WERI-Rb-1 (cell line): ENCODE results near the gene ANO1.
"Not testable (repeated sequence)": the region's sequence is repeated elsewhere in the genome, so short reads cannot be mapped to it uniquely, and the experiment has no call there.

Experiments
- DNase-seq: peaks from one replicate; pipeline ENCODE4 v3.0.0-alpha.2; 2020
- H3K27ac ChIP-seq: fragments of 250-450 bp; sonication (Bioruptor Pico); 2 replicates; pipeline ENCODE4 v1.5.1; 2020; ENCODE audit warnings: mild to moderate bottlenecking, moderate library complexity
- H3K27me3 ChIP-seq: fragments of 250-450 bp; sonication (Bioruptor Pico); 2 replicates; pipeline ENCODE4 v1.5.1; 2021; ENCODE audit warnings: mild to moderate bottlenecking, low read depth, moderate library complexity; ENCODE audit not compliant: insufficient read depth, severe bottlenecking
- H3K36me3 ChIP-seq: fragments of 250-450 bp; sonication (Bioruptor Pico); 2 replicates; pipeline ENCODE4 v1.5.1; 2020; ENCODE audit warnings: mild to moderate bottlenecking, moderate library complexity
- H3K4me3 ChIP-seq: 2 replicates; pipeline ENCODE4 v1.5.1; 2011; ENCODE audit warnings: low read depth, mild to moderate bottlenecking, control low read depth, low read length
- H3K9me3 ChIP-seq: fragments of 250-450 bp; sonication (Bioruptor Pico); 2 replicates; pipeline ENCODE4 v1.5.1; 2021; ENCODE audit warnings: mild to moderate bottlenecking, moderate library complexity; ENCODE audit not compliant: severe bottlenecking
- CTCF ChIP-seq: IDR thresholded peaks from 2 replicates; pipeline ENCODE4 v1.5.1; 2011; ENCODE audit warnings: low read depth, mild to moderate bottlenecking, control low read depth, inconsistent platforms, low read length

ANO1 gene

DNA sequence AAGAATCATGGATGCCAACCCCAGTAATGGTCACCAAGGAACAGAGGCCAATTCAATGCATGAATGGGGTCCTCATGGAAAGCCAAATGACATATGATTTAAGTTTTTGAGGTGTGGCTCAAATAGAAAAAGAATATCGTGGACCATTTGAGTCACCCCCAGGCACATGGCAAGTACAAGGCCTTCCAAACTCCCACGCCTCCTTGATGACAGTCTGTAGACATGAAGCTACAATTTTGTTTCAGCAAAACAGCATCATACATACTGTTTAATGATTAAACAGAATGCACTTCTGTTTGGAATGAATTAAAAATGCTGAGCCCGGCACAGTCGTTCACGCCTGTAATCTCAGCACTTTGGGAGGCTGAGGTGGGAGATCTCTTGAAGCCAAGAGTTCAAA lies 132.4 kb downstream of the ANO1 start:
- no peak overlapping the region for H3K4me3 ChIP-seq
- H3K36me3 ChIP-seq: peaks cover 11% of the 10 kb centered on the region
- no peak for DNase-seq

DNA sequence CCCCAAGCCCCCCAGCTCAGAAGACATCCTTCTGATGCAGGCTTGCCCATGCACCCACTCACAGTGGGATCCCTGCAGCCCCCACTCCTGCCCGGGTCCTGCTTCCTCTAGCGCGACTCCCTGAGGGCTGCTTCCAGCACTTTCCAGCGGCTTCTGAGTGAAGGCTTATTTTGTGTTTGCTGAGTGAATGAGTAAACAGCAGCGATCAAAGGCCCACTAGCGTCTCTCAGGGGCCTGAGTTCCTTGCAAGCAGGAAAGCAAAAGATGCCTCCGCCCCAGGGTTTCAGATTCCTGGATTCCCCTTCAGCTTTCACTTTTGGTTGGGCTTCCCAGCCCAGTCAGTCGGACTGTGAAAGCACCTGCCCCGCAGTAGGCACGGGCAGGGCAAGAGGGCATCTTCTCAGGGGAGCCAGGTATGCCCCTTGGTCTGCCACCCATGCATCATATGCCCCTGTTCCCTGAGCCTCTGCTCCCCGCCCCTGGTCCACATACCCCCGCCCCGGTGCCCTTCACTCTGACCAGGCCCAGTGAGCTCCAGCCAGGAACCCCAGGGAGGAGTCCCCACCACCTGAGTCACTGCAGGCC lies 134.2 kb downstream of the ANO1 start:
- Histone ChIP-seq H3K9me3 (no peaks in the 10 kb centered on the region), H3K36me3 (no peaks in the 10 kb centered on the region; the same call in 1 of the 2 replicates), H3K27ac (no peak overlapping the region), H3K27me3 (peaks cover 10% of the 10 kb centered on the region), H3K4me3 (no peak overlapping the region)
- no peak for DNase-seq
- TF ChIP-seq CTCF: no peak

More for the DNA sequence above, 132.4 kb downstream of the ANO1 start:
- H3K27me3 ChIP-seq: peaks cover 4% of the 10 kb centered on the region
- TF ChIP-seq CTCF: no peak
- no peak overlapping the region for H3K27ac ChIP-seq
- H3K9me3 ChIP-seq: no peaks in the 10 kb centered on the region

DNA sequence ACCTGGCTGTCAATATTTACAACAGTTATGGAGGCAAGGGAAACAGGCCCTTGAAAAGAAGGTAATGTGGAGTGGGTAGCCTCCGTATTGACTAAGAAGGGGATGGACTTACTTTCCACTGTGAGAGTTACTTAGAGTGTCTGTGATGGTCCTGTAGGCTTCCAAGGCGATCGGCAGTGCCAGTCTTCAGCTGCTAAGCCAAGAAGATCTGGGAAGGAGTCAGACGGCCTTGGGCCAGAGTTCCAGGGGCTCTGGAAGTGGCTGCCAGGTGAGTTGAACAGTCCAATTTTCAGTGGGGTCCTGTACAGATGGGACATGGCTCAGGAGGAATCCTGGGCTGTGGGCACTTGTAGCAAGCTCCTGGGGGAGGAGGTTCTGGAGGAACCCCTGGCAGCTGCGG lies 139.3 kb downstream of the ANO1 start:
- peaks cover 14% of the 10 kb centered on the region for H3K27me3 ChIP-seq
- H3K36me3 ChIP-seq, H3K9me3 ChIP-seq, H3K4me3 ChIP-seq, DNase-seq, H3K27ac ChIP-seq: not testable (repeated sequence)

- H3K9me3 ChIP-seq, H3K4me3 ChIP-seq, H3K36me3 ChIP-seq, H3K27ac ChIP-seq: not testable (repeated sequence)
- H3K27me3 ChIP-seq: peaks cover 14% of the 10 kb centered on the region
- DNase-seq: peak; percentile 40
These were observed 140.0 kb downstream of the ANO1 start for GRCh38 chr11:70218076-70218475.

- no peak for DNase-seq
- no peaks in the 10 kb centered on the region for H3K36me3 ChIP-seq
- no peaks in the 10 kb centered on the region for H3K9me3 ChIP-seq
- 0 out of 2 replicates have a peak overlapping the region, but pooled peaks have one; percentile 6 for H3K27ac ChIP-seq
- TF ChIP-seq CTCF: no peak
- peaks cover 10% of the 10 kb centered on the region for H3K27me3 ChIP-seq
- H3K4me3 ChIP-seq: no peak overlapping the region
These were observed 142.0 kb downstream of the ANO1 start for GRCh38 chr11:70220136-70220535.

DNA sequence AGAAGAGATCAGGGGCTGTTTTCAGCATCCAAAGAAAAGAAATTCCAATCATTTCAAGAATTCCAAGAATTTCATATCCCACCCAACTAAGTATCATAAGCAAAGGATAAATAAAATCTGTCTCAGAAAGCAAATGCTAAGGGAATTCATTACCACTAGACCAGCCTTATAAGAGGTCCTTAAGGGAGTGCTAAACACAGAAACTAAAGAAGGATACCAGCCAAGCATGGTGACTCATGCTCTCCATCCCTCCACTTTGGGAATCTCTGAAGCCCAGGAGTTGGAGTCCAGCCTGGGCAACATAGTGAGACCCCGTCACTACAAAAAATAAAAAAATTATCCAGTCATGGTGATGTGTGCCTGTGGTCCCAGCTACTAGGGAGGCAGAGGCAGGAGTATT lies 142.8 kb downstream of the ANO1 start:
- no peak for TF ChIP-seq CTCF
- Histone ChIP-seq H3K9me3 (no peaks in the 10 kb centered on the region), H3K27ac (no peak overlapping the region), H3K36me3 (no peaks in the 10 kb centered on the region), H3K27me3 (peaks cover 10% of the 10 kb centered on the region), H3K4me3 (no peak overlapping the region)
- DNase-seq: no peak

DNA sequence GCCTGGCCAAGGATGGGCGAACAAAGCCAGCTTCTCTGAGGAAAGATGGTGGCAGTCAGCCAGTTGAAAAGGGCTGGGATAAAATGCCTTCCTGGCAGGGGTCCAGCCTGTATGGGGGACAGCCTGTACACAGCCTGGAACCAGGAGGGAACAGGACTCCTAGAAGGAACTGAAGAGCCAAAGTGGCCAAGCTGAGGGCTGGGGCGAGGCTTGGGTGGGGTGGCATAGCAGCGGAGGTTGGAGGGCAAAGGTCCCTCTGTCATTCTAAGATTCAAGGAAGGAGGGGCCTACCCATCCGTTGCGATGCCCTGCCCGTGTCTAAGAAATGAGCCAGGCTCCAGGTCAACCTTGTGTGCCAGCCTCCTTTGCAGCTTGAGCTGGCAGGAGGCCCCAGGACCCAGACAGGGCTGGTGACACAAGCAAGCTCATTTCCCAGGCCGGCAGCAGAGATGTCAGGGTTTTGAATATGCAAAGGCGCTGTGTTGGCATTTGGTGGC lies 147.6 kb downstream of the ANO1 start:
- Histone ChIP-seq H3K36me3 (no peaks in the 10 kb centered on the region), H3K9me3 (no peaks in the 10 kb centered on the region), H3K27ac (no peak overlapping the region), H3K27me3 (no peaks in the 10 kb centered on the region), H3K4me3 (no peak overlapping the region)
- no peak for DNase-seq
- no peak for TF ChIP-seq CTCF
